Testis (tissue), 2 donors: ENCODE measurements around the gene COL11A2.

Experiments
- CTCF ChIP-seq, 3 experiments: fragments of 450-650 bp in 2 of 3; fragments of 200-600 bp in 1 of 3; sonication (generic) in 1 of 3; IDR thresholded peaks; one replicate each; pipeline ENCODE4 v1.5.1; 2016 to 2019; ENCODE audit warnings: antibody characterized with exemption in 3 of 3, mild to moderate bottlenecking in 2 of 3, moderate library complexity in 1 of 3
- POLR2A ChIP-seq: fragments of 450-650 bp; IDR thresholded peaks from one replicate; pipeline ENCODE4 v1.6.1; 2017; ENCODE audit warnings: antibody characterized with exemption, mild to moderate bottlenecking, moderate library complexity

GRCh38 chr6:33154349-33154748 is 37.9 kb downstream of the COL11A2 start:
- TF ChIP-seq CTCF (IDR thresholded peaks at IDR 0.05) (no peak), POLR2A (no peak)
